Measurements from ENCODE around the gene CFAP107. TPM values are rescaled to one million over a fixed set of nuclear protein-coding genes. Genes with fewer than 3 reads are reported as not detected.
A peak's percentile ranks its signal among the peaks of the same experiment; 100 is the strongest.
"Not testable (repeated sequence)": the region's sequence is repeated elsewhere in the genome, so short reads cannot be mapped to it uniquely, and the experiment has no call there.

The CFAP107 gene
- total RNA-seq, 1 experiment from 2014 or later: not detected

DNA sequence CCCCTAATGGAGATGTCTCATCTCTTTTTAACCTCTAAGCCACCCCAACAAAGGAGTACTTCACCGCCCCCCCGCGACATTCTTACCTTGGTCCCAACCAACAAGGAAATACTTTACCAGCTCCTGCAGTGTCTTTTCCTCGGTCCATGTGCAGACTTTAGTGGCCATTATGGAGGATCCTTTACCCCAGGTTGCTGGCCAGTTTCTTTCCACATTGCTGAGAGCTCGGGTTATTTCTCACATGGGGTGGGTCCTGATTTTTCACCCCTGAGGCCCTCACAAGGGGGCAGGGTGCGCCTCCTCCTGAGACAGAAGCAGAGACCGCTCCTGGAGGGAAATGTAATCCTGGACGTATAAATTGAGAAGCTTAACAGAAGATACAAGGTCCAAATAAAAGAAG, 33.1 kb upstream of the CFAP107 start:
- no peaks in the 10 kb centered on the region for H3K36me3 Mint-ChIP-seq
- ChIA-PET POLR2A (no interaction called here), CTCF (interaction anchor here (0.6 kb wide), 1 partner anchor 445 kb away, joined by 3 read pairs; no protein-coding TSS in a partner anchor)
- peaks cover 6% of the 10 kb centered on the region; the same call in 1 of the 2 replicates for H3K9me3 Mint-ChIP-seq
- TF ChIP-seq HMGA2 (CRISPR knock-in tag; IDR thresholded peaks at IDR 0.05) (no peak), SMAD3 (CRISPR knock-in tag; IDR thresholded peaks at IDR 0.05; ENCODE audit: borderline replicate concordance) (no peak), GABPB1 (CRISPR knock-in tag; IDR thresholded peaks at IDR 0.05) (no peak), NFATC4 (CRISPR knock-in tag; IDR thresholded peaks at IDR 0.05) (no peak), TP53 (CRISPR knock-in tag; IDR thresholded peaks at IDR 0.05) (no peak), ATF1 (CRISPR knock-in tag; IDR thresholded peaks at IDR 0.05) (no peak), ZNF219 (CRISPR knock-in tag; IDR thresholded peaks at IDR 0.05; ENCODE audit: borderline replicate concordance) (no peak), ZBTB21 (CRISPR knock-in tag; IDR thresholded peaks at IDR 0.05; ENCODE audit: borderline replicate concordance) (no peak), FOXP1 (CRISPR knock-in tag; IDR thresholded peaks at IDR 0.05; ENCODE audit: borderline replicate concordance) (no peak)
- TF ChIP-seq, protein P1, sequence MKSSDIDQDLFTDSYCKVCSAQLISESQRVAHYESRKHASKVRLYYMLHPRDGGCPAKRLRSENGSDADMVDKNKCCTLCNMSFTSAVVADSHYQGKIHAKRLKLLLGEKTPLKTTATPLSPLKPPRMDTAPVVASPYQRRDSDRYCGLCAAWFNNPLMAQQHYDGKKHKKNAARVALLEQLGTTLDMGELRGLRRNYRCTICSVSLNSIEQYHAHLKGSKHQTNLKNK (CRISPR knock-in tag; IDR thresholded peaks at IDR 0.05): no peak
- TF ChIP-seq, protein P2, sequence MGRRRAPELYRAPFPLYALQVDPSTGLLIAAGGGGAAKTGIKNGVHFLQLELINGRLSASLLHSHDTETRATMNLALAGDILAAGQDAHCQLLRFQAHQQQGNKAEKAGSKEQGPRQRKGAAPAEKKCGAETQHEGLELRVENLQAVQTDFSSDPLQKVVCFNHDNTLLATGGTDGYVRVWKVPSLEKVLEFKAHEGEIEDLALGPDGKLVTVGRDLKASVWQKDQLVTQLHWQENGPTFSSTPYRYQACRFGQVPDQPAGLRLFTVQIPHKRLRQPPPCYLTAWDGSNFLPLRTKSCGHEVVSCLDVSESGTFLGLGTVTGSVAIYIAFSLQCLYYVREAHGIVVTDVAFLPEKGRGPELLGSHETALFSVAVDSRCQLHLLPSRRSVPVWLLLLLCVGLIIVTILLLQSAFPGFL (CRISPR knock-in tag; IDR thresholded peaks at IDR 0.05; ENCODE audit: borderline replicate concordance): no peak
- TF ChIP-seq, protein P3, sequence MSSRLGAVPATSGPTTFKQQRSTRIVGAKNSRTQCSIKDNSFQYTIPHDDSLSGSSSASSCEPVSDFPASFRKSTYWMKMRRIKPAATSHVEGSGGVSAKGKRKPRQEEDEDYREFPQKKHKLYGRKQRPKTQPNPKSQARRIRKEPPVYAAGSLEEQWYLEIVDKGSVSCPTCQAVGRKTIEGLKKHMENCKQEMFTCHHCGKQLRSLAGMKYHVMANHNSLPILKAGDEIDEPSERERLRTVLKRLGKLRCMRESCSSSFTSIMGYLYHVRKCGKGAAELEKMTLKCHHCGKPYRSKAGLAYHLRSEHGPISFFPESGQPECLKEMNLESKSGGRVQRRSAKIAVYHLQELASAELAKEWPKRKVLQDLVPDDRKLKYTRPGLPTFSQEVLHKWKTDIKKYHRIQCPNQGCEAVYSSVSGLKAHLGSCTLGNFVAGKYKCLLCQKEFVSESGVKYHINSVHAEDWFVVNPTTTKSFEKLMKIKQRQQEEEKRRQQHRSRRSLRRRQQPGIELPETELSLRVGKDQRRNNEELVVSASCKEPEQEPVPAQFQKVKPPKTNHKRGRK (CRISPR knock-in tag; IDR thresholded peaks at IDR 0.05; ENCODE audit: borderline replicate concordance): no peak
- TF ChIP-seq, protein P4, sequence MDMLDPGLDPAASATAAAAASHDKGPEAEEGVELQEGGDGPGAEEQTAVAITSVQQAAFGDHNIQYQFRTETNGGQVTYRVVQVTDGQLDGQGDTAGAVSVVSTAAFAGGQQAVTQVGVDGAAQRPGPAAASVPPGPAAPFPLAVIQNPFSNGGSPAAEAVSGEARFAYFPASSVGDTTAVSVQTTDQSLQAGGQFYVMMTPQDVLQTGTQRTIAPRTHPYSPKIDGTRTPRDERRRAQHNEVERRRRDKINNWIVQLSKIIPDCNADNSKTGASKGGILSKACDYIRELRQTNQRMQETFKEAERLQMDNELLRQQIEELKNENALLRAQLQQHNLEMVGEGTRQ (CRISPR knock-in tag; IDR thresholded peaks at IDR 0.05): no peak
- no peak for ATAC-seq
- no peaks in the 10 kb centered on the region for H3K27me3 Mint-ChIP-seq (ENCODE audit: low read depth)
- DNase-seq (ENCODE audit: low spot score): no peak
- H3K4me3 Mint-ChIP-seq: no peak overlapping the region
- H3K27ac Mint-ChIP-seq: no peak overlapping the region; the same call in 1 of the 2 replicates
- H3K4me1 Mint-ChIP-seq: peaks cover 74% of the 10 kb centered on the region

DNA sequence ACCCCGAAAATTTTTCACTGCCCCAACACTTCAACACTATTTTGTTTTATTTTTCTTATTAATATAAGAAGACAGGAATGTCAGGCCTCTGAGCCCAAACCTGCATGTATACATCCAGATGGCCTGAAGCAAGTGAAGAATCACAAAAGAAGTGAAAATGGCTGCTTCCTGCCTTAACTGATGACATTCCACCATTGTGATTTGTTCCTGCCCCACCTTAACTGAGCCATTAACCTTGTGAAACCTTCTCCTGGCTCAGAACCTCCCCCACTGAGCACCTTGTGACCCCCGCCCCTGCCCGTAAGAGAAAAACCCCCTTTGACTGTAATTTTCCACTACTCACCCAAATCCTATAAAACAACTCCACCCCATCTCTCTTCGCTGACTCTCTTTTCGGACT, 32.3 kb upstream of the CFAP107 start:
- POLR2A ChIA-PET; H3K36me3 Mint-ChIP-seq; DNase-seq (ENCODE audit: low spot score); ATAC-seq; H3K27me3 Mint-ChIP-seq (ENCODE audit: low read depth); H3K9me3 Mint-ChIP-seq: not testable (repeated sequence)
- Mint-ChIP-seq H3K4me1 (peaks cover 79% of the 10 kb centered on the region), H3K27ac (peak overlapping the region; percentile 88), H3K4me3 (peak overlapping the region; percentile 21; the same call in 1 of the 2 replicates)
- CTCF ChIA-PET: interaction anchor here (1.3 kb wide), 1 partner anchor 55 kb away, joined by 3 read pairs; no protein-coding TSS in a partner anchor

DNA sequence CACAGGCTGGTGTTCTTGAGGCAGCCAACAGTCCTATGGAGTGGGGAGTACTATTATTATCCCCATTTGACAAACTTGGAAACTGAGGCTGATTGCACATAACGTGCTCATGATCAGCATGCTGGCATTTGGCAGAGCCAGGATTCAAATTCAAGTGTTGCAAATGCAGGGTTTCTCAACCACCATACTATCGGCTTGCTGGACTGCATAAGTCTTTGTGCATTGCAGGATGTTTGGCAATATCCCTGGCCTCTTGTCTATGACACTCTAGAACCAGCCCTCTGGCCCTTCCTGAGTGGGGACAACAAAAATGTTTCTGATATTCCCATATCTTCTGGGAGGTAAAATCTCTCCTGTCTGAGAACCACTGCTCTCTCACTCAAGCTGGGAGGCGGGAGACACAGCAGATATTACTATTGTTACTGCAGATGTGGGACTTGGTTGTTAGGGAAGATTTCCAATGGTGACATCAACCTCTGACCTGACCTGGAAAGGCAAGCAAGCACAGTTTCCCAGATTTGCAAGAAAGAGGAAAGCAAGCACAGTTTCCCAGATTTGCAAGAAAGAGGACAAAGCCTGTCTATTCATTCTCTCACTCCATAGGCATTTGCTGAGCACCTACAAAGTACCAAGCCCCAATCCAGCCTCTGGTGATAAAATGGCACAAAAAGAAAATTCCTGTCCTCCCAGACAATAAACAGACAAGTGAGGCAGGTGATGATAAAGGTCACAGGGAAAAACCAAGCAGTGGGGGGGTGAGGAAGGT, 31.1 kb upstream of the CFAP107 start:
- Mint-ChIP-seq H3K9me3 (peaks cover 6% of the 10 kb centered on the region; the same call in 1 of the 2 replicates), H3K4me3 (no peak overlapping the region), H3K4me1 (peaks cover 89% of the 10 kb centered on the region), H3K36me3 (no peaks in the 10 kb centered on the region), H3K27me3 (ENCODE audit: low read depth) (no peaks in the 10 kb centered on the region), H3K27ac (peak overlapping the region; percentile 91)
- ATAC-seq (no peak), DNase-seq (ENCODE audit: low spot score) (no peak)
- ChIA-PET CTCF (interaction anchor here (1.3 kb wide), 1 partner anchor 56 kb away, joined by 3 read pairs; no protein-coding TSS in a partner anchor), POLR2A (no interaction called here)
- peak; percentile 80 for TF ChIP-seq ZNF317 (CRISPR knock-in tag; IDR thresholded peaks at IDR 0.05; ENCODE audit: borderline replicate concordance, low read depth)
- TF ChIP-seq, protein P5, sequence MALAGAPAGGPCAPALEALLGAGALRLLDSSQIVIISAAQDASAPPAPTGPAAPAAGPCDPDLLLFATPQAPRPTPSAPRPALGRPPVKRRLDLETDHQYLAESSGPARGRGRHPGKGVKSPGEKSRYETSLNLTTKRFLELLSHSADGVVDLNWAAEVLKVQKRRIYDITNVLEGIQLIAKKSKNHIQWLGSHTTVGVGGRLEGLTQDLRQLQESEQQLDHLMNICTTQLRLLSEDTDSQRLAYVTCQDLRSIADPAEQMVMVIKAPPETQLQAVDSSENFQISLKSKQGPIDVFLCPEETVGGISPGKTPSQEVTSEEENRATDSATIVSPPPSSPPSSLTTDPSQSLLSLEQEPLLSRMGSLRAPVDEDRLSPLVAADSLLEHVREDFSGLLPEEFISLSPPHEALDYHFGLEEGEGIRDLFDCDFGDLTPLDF (CRISPR knock-in tag; IDR thresholded peaks at IDR 0.05): no peak

All from WTC11 (cell line).